CD14-positive monocyte (primary cell): ENCODE results near the gene SLC2A6. TPM values are rescaled to one million over a fixed set of nuclear protein-coding genes. Genes with fewer than 3 reads are reported as not detected.
A peak's percentile ranks its signal among the peaks of the same experiment; 100 is the strongest.

ENCODE experiments used
- DNase-seq, 3 donors: peaks; one replicate each; pipeline ENCODE4 v3.0.0-alpha.2; 2011 to 2022
- H2AFZ ChIP-seq: 2 replicates; pipeline ENCODE4 v1.6.0; 2012; ENCODE audit warnings: mild to moderate bottlenecking, low read depth, low read length, inconsistent platforms; ENCODE audit not compliant: insufficient read depth, poor library complexity, severe bottlenecking
- H3K27ac ChIP-seq, 2 donors: 1 replicate in 1 of 2; 2 replicates in 1 of 2; pipeline ENCODE4 v1.5.1; 2012 to 2013; ENCODE audit warnings: low read length in 2 of 2, control low read depth in 1 of 2, inconsistent platforms in 1 of 2, low read depth in 1 of 2, mild to moderate bottlenecking in 1 of 2
- H3K27me3 ChIP-seq, 2 donors: one replicate each; pipeline versions ENCODE4 v1.6.0 to v1.6.1; 2011 to 2013; ENCODE audit warnings: low read length in 2 of 2; ENCODE audit not compliant: control insufficient read depth in 2 of 2, insufficient read depth in 2 of 2
- H3K36me3 ChIP-seq, 2 donors: replicated peaks in 1 of 2; 1 replicate in 1 of 2; 2 replicates in 1 of 2; pipeline versions ENCODE4 v1.5.1 to v1.6.1; 2012 to 2013; ENCODE audit warnings: low read length in 2 of 2, control low read depth in 1 of 2, inconsistent platforms in 1 of 2, mild to moderate bottlenecking in 1 of 2; ENCODE audit not compliant: insufficient read depth in 2 of 2, control insufficient read depth in 1 of 2
- H3K4me1 ChIP-seq, 2 donors: 1 replicate in 1 of 2; 2 replicates in 1 of 2; pipeline versions ENCODE4 v1.5.1 to v1.6.1; 2012 to 2013; ENCODE audit warnings: low read length in 2 of 2, control low read depth in 1 of 2, inconsistent platforms in 1 of 2, mild to moderate bottlenecking in 1 of 2, moderate library complexity in 1 of 2; ENCODE audit not compliant: insufficient read depth in 2 of 2, control insufficient read depth in 1 of 2
- H3K4me2 ChIP-seq: replicated peaks from 2 replicates; pipeline ENCODE3; 2012; ENCODE audit warnings: low read length, moderate library complexity, mild to moderate bottlenecking; ENCODE audit not compliant: poor library complexity, severe bottlenecking; ENCODE audit errors: extremely low read depth
- H3K4me3 ChIP-seq, 3 experiments: fragments of 200-600 bp in 1 of 3; sonication (generic) in 1 of 3; replicated peaks in 1 of 3; 1 replicate in 2 of 3; 2 replicates in 1 of 3; pipeline ENCODE4 v1.5.1; 2011 to 2013; ENCODE audit warnings: low read length in 3 of 3, mild to moderate bottlenecking in 3 of 3, control low read depth in 2 of 3, low read depth in 2 of 3, inconsistent platforms in 1 of 3, moderate library complexity in 1 of 3
- H3K79me2 ChIP-seq: 2 replicates; pipeline ENCODE4 v1.6.0; 2012; ENCODE audit warnings: mild to moderate bottlenecking, control low read depth, inconsistent platforms, low read length, moderate library complexity; ENCODE audit not compliant: insufficient read depth
- H3K9ac ChIP-seq: 2 replicates; pipeline ENCODE4 v1.6.0; 2017; ENCODE audit warnings: low read length, mild to moderate bottlenecking; ENCODE audit not compliant: insufficient read depth, poor library complexity, severe bottlenecking
- H3K9me3 ChIP-seq, 2 donors: replicated peaks in 1 of 2; 1 replicate in 1 of 2; 2 replicates in 1 of 2; pipeline versions ENCODE4 v1.5.1 to v1.6.1; 2012 to 2013; ENCODE audit warnings: low read length in 2 of 2, control low read depth in 1 of 2; ENCODE audit not compliant: control insufficient read depth in 1 of 2, insufficient read depth in 1 of 2
- H4K20me1 ChIP-seq: 2 replicates; pipeline ENCODE4 v1.6.0; 2012; ENCODE audit warnings: mild to moderate bottlenecking, low read length, control low read depth, moderate library complexity; ENCODE audit not compliant: insufficient read depth
- H3K27ac Mint-ChIP-seq, 7 donors: one replicate each; pipeline ENCODE4 v1.8.0; 2020; ENCODE audit warnings: mild to moderate bottlenecking in 7 of 7, mixed read lengths in 7 of 7, moderate library complexity in 6 of 7, inconsistent platforms in 2 of 7
- H3K27me3 Mint-ChIP-seq, 3 donors: one replicate each; pipeline ENCODE4 v1.8.0; 2021 to 2022; ENCODE audit warnings: low read depth in 3 of 3, mild to moderate bottlenecking in 3 of 3, mixed read lengths in 3 of 3, moderate library complexity in 3 of 3, inconsistent platforms in 1 of 3
- H3K36me3 Mint-ChIP-seq, 2 donors: one replicate each; pipeline ENCODE4 v1.8.0; 2020; ENCODE audit warnings: mixed read lengths in 2 of 2, inconsistent platforms in 1 of 2, mild to moderate bottlenecking in 1 of 2
- H3K4me1 Mint-ChIP-seq: one replicate; pipeline ENCODE4 v1.8.0; 2020; ENCODE audit warnings: mild to moderate bottlenecking, mixed read lengths
- H3K4me3 Mint-ChIP-seq, 2 donors: one replicate each; pipeline ENCODE4 v1.8.0; 2020; ENCODE audit warnings: mild to moderate bottlenecking in 2 of 2, mixed read lengths in 2 of 2, moderate library complexity in 1 of 2
- H3K9me3 Mint-ChIP-seq, 7 donors: one replicate each; pipeline ENCODE4 v1.8.0; 2020 to 2022; ENCODE audit warnings: mixed read lengths in 7 of 7, mild to moderate bottlenecking in 6 of 7, moderate library complexity in 6 of 7, inconsistent platforms in 2 of 7
- CTCF ChIP-seq: fragments of 200-600 bp; IDR thresholded peaks from one replicate; pipeline ENCODE4 v1.8.0; 2022; ENCODE audit warnings: antibody characterized with exemption, mild to moderate bottlenecking
- WGBS: methylation state at CpG from one replicate; pipeline ENCODE4 v1.1.5; 2013; ENCODE audit warnings: missing lambda C conversion rate; ENCODE audit not compliant: insufficient coverage; 5-methylcytosine and 5-hydroxymethylcytosine counted together
- intact Hi-C, 2 donors: fragments of 100-400 bp; cut with micrococcal nuclease; formaldehyde crosslinking; loops; one replicate each; pipeline versions ENCODE4 v1.15.0 to v1.15.1; 2023
- polyA plus RNA-seq, 3 donors: library from polyadenylated mRNA; depleted of rRNA in 1 of 3; unstranded in 2 of 3; stranded (reverse) in 1 of 3; fragments of 300-500 nt in 2 of 3; fragments of >200 nt in 1 of 3; fragmentation: Illumina TruSeq in 2 of 3; gene quantifications; 1 replicate in 2 of 3; 2 replicates in 1 of 3; pipeline ENCODE4 v1.2.3, GENCODE V29; 2012 to 2021

The SLC2A6 gene
- polyA plus RNA-seq, 3 donors = 43.2 to 127 (median 60.4) TPM

- DNase-seq = peak; percentile 58 to 72 (median 66)
- H3K9me3 Mint-ChIP-seq = peaks cover 0 to 1% (median 0%) of the 10 kb centered on the region in 7 donors
- H3K4me3 ChIP-seq = peak overlapping the region in 1 of 3 experiments; percentile 92
- H3K4me2 ChIP-seq = peak overlapping the region; percentile 85
- H3K27ac Mint-ChIP-seq = no peak overlapping the region
- H3K36me3 ChIP-seq = no peaks in the 10 kb centered on the region
- peaks cover 20% of the 10 kb centered on the region for H3K4me1 Mint-ChIP-seq
- no peak overlapping the region for H3K9ac ChIP-seq
- no peak overlapping the region for H3K27ac ChIP-seq
- peaks cover 0 to 9% of the 10 kb centered on the region in 2 donors for H3K27me3 ChIP-seq
- intact Hi-C loops = loop anchor here in 1 of 2 donors (5.0 to 10.0 kb wide), 2 partner anchors 36 to 566 kb away; partner anchors contain the start of genes ADAMTS13 and BRD3OS
- H3K4me3 Mint-ChIP-seq = peak overlapping the region in 1 of 2 donors; percentile 92
- H3K9me3 ChIP-seq = no peaks in the 10 kb centered on the region
- H3K36me3 Mint-ChIP-seq = no peaks in the 10 kb centered on the region
- peak; percentile 29 for TF ChIP-seq CTCF
- peaks cover 13 to 38% (median 15%) of the 10 kb centered on the region in 3 donors for H3K27me3 Mint-ChIP-seq
- peaks cover 20% of the 10 kb centered on the region for H4K20me1 ChIP-seq
- no peak overlapping the region for H2AFZ ChIP-seq
- no peaks in the 10 kb centered on the region for H3K79me2 ChIP-seq
- 64% methylated on average over 12 of the region's 16 CpGs for WGBS
- peaks cover 17 to 22% of the 10 kb centered on the region in 2 donors for H3K4me1 ChIP-seq
Observed at GRCh38 chr9:133458643-133459312, 20.1 kb downstream of the SLC2A6 start.

DNA sequence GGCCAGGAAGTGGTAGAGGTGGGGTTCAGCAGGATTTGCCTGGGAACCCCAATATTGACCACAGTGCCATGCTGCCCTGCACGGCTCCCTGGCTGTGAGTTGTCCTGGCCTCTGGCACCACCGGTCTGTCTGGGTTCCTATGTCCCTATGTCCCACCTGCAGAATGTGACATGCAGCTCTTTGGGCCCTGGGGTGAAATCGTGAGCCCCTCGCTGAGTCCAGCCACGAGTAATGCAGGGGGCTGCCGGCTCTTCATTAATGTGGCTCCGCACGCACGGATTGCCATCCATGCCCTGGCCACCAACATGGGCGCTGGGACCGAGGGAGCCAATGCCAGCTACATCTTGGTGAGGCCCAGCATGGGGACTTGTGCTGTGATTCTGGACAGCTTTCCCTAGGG lies 21.2 kb downstream of the SLC2A6 start:
- no peak for DNase-seq
- no peak overlapping the region for H3K4me3 Mint-ChIP-seq
- no peaks in the 10 kb centered on the region for H3K36me3 Mint-ChIP-seq
- H3K79me2 ChIP-seq = no peaks in the 10 kb centered on the region
- H3K4me2 ChIP-seq = no peak overlapping the region
- peaks cover 17 to 22% of the 10 kb centered on the region in 2 donors for H3K4me1 ChIP-seq
- H3K4me3 ChIP-seq = no peak overlapping the region
- peaks cover 0 to 1% (median 0%) of the 10 kb centered on the region in 7 donors for H3K9me3 Mint-ChIP-seq
- peaks cover 18% of the 10 kb centered on the region for H4K20me1 ChIP-seq
- intact Hi-C loops = loop anchor here in 1 of 2 donors (5.0 to 10.0 kb wide), 2 partner anchors 35 to 567 kb away; partner anchors contain the start of genes ADAMTS13 and BRD3OS
- H3K36me3 ChIP-seq = no peaks in the 10 kb centered on the region
- TF ChIP-seq CTCF = no peak
- WGBS = 97% methylated on average over 11 of the region's 11 CpGs
- no peak overlapping the region for H3K27ac ChIP-seq
- peaks cover 12 to 38% (median 15%) of the 10 kb centered on the region in 3 donors for H3K27me3 Mint-ChIP-seq
- no peaks in the 10 kb centered on the region for H3K9me3 ChIP-seq
- no peak overlapping the region for H3K9ac ChIP-seq
- no peak overlapping the region for H3K27ac Mint-ChIP-seq
- peaks cover 19% of the 10 kb centered on the region for H3K4me1 Mint-ChIP-seq
- H2AFZ ChIP-seq = no peak overlapping the region
- peaks cover 0 to 9% of the 10 kb centered on the region in 2 donors for H3K27me3 ChIP-seq
